Measurements from ENCODE around the gene CCL20. TPM values are rescaled to one million over a fixed set of nuclear protein-coding genes. Genes with fewer than 3 reads are reported as not detected.

Gene CCL20
- total and polyA plus RNA-seq, 2 of the 8 experiments (the other 6 are each of a cell fraction or from before 2014, with no cell fraction given) = not detected

DNA sequence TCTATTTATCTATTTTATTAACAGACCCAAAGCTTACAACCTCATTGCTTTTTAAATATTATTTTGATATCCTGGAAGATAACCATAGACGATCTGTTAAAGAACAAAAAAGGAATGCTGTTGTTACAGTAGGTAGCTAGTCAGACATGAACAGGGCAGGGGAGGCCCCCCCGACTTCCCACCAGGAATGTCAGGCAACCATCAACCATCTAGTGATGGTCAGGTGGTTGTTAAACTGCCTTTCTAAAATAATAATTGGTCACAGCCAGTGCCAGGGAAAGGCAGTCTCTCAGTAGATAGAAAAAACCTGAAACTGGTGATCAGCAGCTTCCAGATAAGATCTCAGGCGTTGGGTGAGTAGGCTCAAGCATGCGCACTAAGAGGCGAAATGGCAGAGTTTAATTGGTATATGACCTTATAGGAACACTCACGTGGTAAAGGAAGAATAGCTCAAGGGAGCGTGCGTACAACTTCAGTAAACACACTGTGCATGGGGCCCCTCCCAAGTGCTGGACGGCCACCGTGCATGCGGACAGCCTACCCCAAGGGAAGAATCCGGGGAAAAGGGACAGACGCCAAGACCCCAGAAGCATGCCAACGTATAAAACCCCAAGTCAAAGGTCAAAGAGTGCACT is 32.5 kb upstream of the CCL20 start:
- Histone ChIP-seq H3K23ac (ENCODE audit: insufficient read length) (no peak overlapping the region), H3K56ac (replicated peaks; ENCODE audit: insufficient read length, low read depth, low read length) (no peak overlapping the region), H4K91ac (replicated peaks; ENCODE audit: insufficient read length, low read length) (no peak overlapping the region), H2BK120ac (replicated peaks; ENCODE audit: low read depth, low read length) (no peak overlapping the region), H3K27me3 (replicated peaks in 1 of 4; ENCODE audit: control insufficient read depth in 3 of 4, extremely low read depth in 1 of 4, insufficient read depth in 3 of 4, low read length in 3 of 4) (no peaks in the 10 kb centered on the region), H3K4me3 (ENCODE audit: extremely low read depth in 1 of 4, insufficient read depth in 2 of 4, low read depth in 3 of 4, low read length in 4 of 4) (no peak overlapping the region), H2BK15ac (ENCODE audit: low read length) (no peak overlapping the region), H3K4me1 (replicated peaks in 1 of 4; ENCODE audit: control insufficient read depth in 3 of 4, insufficient read depth in 4 of 4, low read length in 3 of 4) (no peaks in the 10 kb centered on the region), H3K23me2 (ENCODE audit: low read depth, low read length) (no peaks in the 10 kb centered on the region), H2BK5ac (ENCODE audit: low read depth, low read length) (no peak overlapping the region), H4K20me1 (replicated peaks in 1 of 2; ENCODE audit: control insufficient read depth in 1 of 2, insufficient read depth in 2 of 2, low read length in 2 of 2) (no peaks in the 10 kb centered on the region), H2BK12ac (ENCODE audit: low read depth, low read length) (no peak overlapping the region), H4K8ac (ENCODE audit: extremely low read depth, insufficient read depth, low read length) (no peak overlapping the region), H3K18ac (ENCODE audit: extremely low read depth, low read length) (no peak overlapping the region), H3K79me1 (ENCODE audit: low read depth, low read length) (no peaks in the 10 kb centered on the region), H2AK5ac (ENCODE audit: low read depth, low read length) (no peak overlapping the region), H3K4me2 (ENCODE audit: insufficient read depth in 1 of 2, low read depth in 2 of 2, low read length in 2 of 2) (no peak overlapping the region), H4K5ac (ENCODE audit: insufficient read length, low read depth, low read length) (no peak overlapping the region), H3K79me2 (ENCODE audit: control insufficient read depth in 1 of 2, insufficient read depth in 2 of 2, low read length in 2 of 2) (no peaks in the 10 kb centered on the region), H3K9me3 (ENCODE audit: insufficient read depth in 2 of 2, low read depth in 1 of 2, low read length in 1 of 2) (no peaks in the 10 kb centered on the region), H3K36me3 (ENCODE audit: control insufficient read depth in 2 of 4, insufficient read depth in 4 of 4, low read length in 3 of 4) (no peaks in the 10 kb centered on the region), H3K14ac (ENCODE audit: insufficient read length) (no peak overlapping the region), H3K27ac (ENCODE audit: low read depth, low read length) (no peak overlapping the region), H3K9ac (replicated peaks in 1 of 4; ENCODE audit: extremely low read depth in 1 of 4, low read depth in 3 of 4, low read length in 3 of 4) (no peak overlapping the region), H2BK20ac (ENCODE audit: low read length) (no peak overlapping the region), H3K4ac (replicated peaks; ENCODE audit: insufficient read length, low read depth, low read length) (no peak overlapping the region), H2AFZ (ENCODE audit: low read length) (no peak overlapping the region)
- DNase-seq (ENCODE audit: low read depth in 1 of 2, low spot score in 2 of 2) (no peak), FAIRE-seq (no peak)
- no peak for TF ChIP-seq SIX5 (IDR thresholded peaks at IDR 0.05; ENCODE audit: low read depth, low read length)
- no peak for TF ChIP-seq GTF2F1 (IDR thresholded peaks at IDR 0.05; ENCODE audit: borderline replicate concordance, low read depth, low read length)
- no peak for TF ChIP-seq HDAC2 (IDR thresholded peaks at IDR 0.05; ENCODE audit: borderline replicate concordance in 1 of 2, low read depth in 2 of 2, low read length in 2 of 2)
- TF ChIP-seq POLR2A (IDR thresholded peaks at IDR 0.05; ENCODE audit: control extremely low read depth in 1 of 2, low read depth in 2 of 2, low read length in 2 of 2) = no peak
- no peak for TF ChIP-seq GABPA (IDR thresholded peaks at IDR 0.05; ENCODE audit: borderline replicate concordance, insufficient read depth, low read length)
- no peak for TF ChIP-seq NRF1 (IDR thresholded peaks at IDR 0.05; ENCODE audit: low read depth, low read length)
- no peak for TF ChIP-seq EZH2 (IDR thresholded peaks at IDR 0.05; ENCODE audit: low read depth, low read length, severe bottlenecking)
- no peak for TF ChIP-seq RNF2 (IDR thresholded peaks at IDR 0.05; ENCODE audit: borderline replicate concordance, low read depth, low read length, missing control alignments, poor library complexity, severe bottlenecking)
- no peak for TF ChIP-seq CEBPB (IDR thresholded peaks at IDR 0.05; ENCODE audit: low read depth, low read length)
- no peak for TF ChIP-seq BACH1 (IDR thresholded peaks at IDR 0.05; ENCODE audit: low read length)
- WGBS, 2 experiments (ENCODE audit: extremely low coverage in 1 of 2, insufficient coverage in 1 of 2, insufficient read length in 1 of 2, insufficient replicate concordance in 2 of 2, low coverage in 1 of 2, low lambda C conversion rate in 2 of 2, missing lambda C conversion rate in 1 of 2) = 87% methylated on average over 14 of the region's 14 CpGs; no CpG with 5 or more reads in 1 of the 2 experiments
- POLR2A ChIA-PET (ENCODE audit: partially characterized antibody) = no interaction called here
- CTCF ChIA-PET (ENCODE audit: partially characterized antibody) = interaction anchor here (0.5 to 4.3 kb wide), 3 partner anchors 14 to 585 kb away, joined by 3 to 25 read pairs (median 5); no protein-coding TSS in a partner anchor

Measured in H1 (cell line).